ENCODE measurements around the gene LRRC52. TPM values are rescaled to one million over a fixed set of nuclear protein-coding genes. Genes with fewer than 3 reads are reported as not detected.
"Not testable (repeated sequence)": the region's sequence is repeated elsewhere in the genome, so short reads cannot be mapped to it uniquely, and the experiment has no call there.

The LRRC52 gene
- total RNA-seq, 1 donor from 2014 or later, result 0.44 TPM

DNA sequence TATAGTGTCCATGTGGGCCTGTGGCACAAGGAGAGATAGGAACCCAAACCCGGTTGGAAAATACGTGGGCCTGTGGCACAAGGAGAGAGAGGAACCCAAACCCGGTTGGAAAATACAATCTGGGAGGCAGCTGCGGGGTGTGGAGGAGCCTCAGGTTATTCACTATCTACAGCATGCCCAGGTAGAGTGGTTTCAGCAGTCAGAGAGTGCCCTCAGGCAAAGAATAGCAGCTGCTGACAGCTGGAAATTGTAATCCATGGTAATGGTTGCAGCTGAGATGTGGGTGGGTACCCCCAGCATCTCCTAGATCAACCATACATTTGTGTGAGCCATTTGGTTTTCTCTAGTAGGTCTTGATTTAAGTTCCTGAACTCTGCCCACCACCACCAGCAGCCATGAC, 61.4 kb downstream of the LRRC52 start:
- Histone ChIP-seq H3K36me3 (no peaks in the 10 kb centered on the region), H3K4me1 (peaks cover 6% of the 10 kb centered on the region), H3K4me3 (no peak overlapping the region), H3K27ac (no peak overlapping the region), H3K27me3 (ENCODE audit: low read depth) (no peaks in the 10 kb centered on the region), H3K9me3 (no peaks in the 10 kb centered on the region)
- ATAC-seq (no peak), DNase-seq (no peak)
- TF ChIP-seq, protein P1, sequence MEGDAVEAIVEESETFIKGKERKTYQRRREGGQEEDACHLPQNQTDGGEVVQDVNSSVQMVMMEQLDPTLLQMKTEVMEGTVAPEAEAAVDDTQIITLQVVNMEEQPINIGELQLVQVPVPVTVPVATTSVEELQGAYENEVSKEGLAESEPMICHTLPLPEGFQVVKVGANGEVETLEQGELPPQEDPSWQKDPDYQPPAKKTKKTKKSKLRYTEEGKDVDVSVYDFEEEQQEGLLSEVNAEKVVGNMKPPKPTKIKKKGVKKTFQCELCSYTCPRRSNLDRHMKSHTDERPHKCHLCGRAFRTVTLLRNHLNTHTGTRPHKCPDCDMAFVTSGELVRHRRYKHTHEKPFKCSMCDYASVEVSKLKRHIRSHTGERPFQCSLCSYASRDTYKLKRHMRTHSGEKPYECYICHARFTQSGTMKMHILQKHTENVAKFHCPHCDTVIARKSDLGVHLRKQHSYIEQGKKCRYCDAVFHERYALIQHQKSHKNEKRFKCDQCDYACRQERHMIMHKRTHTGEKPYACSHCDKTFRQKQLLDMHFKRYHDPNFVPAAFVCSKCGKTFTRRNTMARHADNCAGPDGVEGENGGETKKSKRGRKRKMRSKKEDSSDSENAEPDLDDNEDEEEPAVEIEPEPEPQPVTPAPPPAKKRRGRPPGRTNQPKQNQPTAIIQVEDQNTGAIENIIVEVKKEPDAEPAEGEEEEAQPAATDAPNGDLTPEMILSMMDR (IDR thresholded peaks at IDR 0.05), result no peak
- intact Hi-C loops (cut with DNase I), result no loop called here

DNA sequence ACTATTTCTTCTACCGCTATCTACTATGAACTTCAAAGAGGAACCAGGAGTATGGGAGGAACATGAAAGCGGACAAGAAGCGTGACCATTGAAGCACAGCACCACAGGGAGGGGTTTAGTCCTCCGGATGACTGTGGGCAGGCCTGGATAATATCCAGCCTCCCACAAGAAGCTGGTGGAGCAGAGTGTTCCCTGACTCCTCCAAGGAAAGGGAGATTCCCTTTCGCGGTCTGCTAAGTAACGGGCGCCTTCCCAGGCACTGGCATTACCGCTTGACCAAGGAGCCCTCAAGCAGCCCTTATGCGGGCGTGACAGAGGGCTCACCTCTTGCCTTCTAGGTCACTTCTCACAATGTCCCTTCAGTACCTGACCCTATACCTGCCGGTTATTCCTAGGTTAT, 62.9 kb downstream of the LRRC52 start:
- H3K27me3 ChIP-seq (ENCODE audit: low read depth); intact Hi-C loops (cut with DNase I); H3K4me1 ChIP-seq; H3K27ac ChIP-seq; H3K4me3 ChIP-seq; DNase-seq; H3K36me3 ChIP-seq; ATAC-seq; H3K9me3 ChIP-seq: not testable (repeated sequence)

DNA sequence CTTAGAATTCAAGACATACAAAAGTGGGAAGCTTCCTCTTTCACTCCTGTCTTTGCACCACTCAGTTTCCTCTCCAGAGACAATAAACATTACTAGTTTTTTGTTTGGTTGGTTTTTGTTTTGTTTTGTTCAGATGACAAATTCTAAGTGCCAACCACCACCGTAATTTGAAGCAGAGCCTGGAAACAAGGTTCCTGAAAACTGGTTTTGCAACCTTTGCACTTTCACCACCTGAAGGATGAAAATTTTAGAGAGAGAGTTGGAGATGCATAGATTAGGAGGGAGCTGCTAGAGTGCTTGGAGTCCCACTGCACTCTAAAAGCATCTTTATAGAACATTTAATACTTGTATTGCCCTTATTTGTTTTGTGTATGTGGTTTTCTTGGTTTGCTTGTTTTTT, 67.1 kb downstream of the LRRC52 start:
- H3K4me3 ChIP-seq, result no peak overlapping the region
- H3K27me3 ChIP-seq (ENCODE audit: low read depth), result peaks cover 3% of the 10 kb centered on the region
- no peak for DNase-seq
- no peak overlapping the region for H3K27ac ChIP-seq
- TF ChIP-seq, protein P1 (IDR thresholded peaks at IDR 0.05), result no peak
- H3K4me1 ChIP-seq, result no peaks in the 10 kb centered on the region
- no peaks in the 10 kb centered on the region for H3K36me3 ChIP-seq
- intact Hi-C loops (cut with DNase I), result no loop called here
- ATAC-seq, result no peak
- no peaks in the 10 kb centered on the region for H3K9me3 ChIP-seq

DNA sequence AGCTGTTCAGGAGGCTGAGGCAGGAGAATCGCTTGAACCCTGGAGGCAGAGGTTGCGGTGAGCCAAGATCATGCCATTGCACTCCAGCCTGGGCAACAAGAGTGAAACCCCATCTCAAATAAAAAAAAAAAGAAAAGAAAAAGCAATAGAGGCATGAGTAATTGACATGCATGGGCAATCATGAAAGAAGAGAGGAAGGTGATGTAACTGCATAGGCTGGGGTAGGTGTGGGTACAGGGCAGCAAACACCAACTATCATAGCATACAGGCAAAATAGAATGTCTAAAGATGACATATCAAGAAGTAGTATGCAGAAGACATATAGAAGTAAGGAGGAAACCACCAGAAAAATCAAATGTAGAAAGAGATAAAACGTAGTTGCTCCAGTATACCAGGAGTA, 68.3 kb downstream of the LRRC52 start:
- intact Hi-C loops (cut with DNase I), result no loop called here
- H3K27me3 ChIP-seq (ENCODE audit: low read depth), result peaks cover 3% of the 10 kb centered on the region
- peaks cover 5% of the 10 kb centered on the region for H3K4me1 ChIP-seq
- H3K27ac ChIP-seq, result no peak overlapping the region
- ATAC-seq, result no peak
- H3K4me3 ChIP-seq, result no peak overlapping the region
- TF ChIP-seq, protein P1 (IDR thresholded peaks at IDR 0.05), result no peak
- no peaks in the 10 kb centered on the region for H3K36me3 ChIP-seq
- H3K9me3 ChIP-seq, result no peaks in the 10 kb centered on the region
- DNase-seq, result no peak

Other genes with a start within 250 kb of the LRRC52 start
- 0.21 TPM for gene LMX1A, start 187.3 kb upstream of the LRRC52 start, total RNA-seq
- 8.4 TPM for gene RXRG, start 98.9 kb upstream of the LRRC52 start, total RNA-seq
- 216 TPM for gene MGST3, start 87.2 kb downstream of the LRRC52 start, total RNA-seq
- gene ALDH9A1, start 154.6 kb downstream of the LRRC52 start, total RNA-seq, result 63.0 TPM
- gene TMCO1, start 224.9 kb downstream of the LRRC52 start, total RNA-seq, result 76.3 TPM

Data from lower lobe of right lung (tissue), 2 donors.